AG09319 (cell line): Measurements from ENCODE around the gene MRGPRD.

Experiments used
- DNase-seq: peaks from one replicate; pipeline ENCODE4 v3.0.0-alpha.2; 2010; ENCODE audit warnings: low read depth; ENCODE audit errors: extremely low read depth
- CTCF ChIP-seq: IDR thresholded peaks from 2 replicates; pipeline ENCODE4 v1.5.1; 2011; ENCODE audit warnings: low read depth, mild to moderate bottlenecking, inconsistent platforms, low read length, moderate library complexity

The MRGPRD gene

GRCh38 chr11:69014898-69015549 lies 34.2 kb upstream of the MRGPRD start:
- no peak for DNase-seq

GRCh38 chr11:69014084-69014851 lies 33.5 kb upstream of the MRGPRD start:
- TF ChIP-seq CTCF = no peak
- no peak for DNase-seq

More at GRCh38 chr11:69014898-69015549, 34.2 kb upstream of the MRGPRD start:
- no peak for TF ChIP-seq CTCF

GRCh38 chr11:69013009-69013951 lies 32.5 kb upstream of the MRGPRD start, which contains the start of gene MRGPRF:
Gene MRGPRF, minus strand, starts transcription at chr11:69013246. Its CDS starts 3,345 bp downstream, at chr11:69009901.
- peak; percentile 76 for DNase-seq
- peak; percentile 81 for TF ChIP-seq CTCF

- TF ChIP-seq CTCF = no peak
- no peak for DNase-seq
Observed at GRCh38 chr11:69012092-69013008, 31.6 kb upstream of the MRGPRD start.

- DNase-seq = no peak
- no peak for TF ChIP-seq CTCF
Observed at GRCh38 chr11:69011624-69012091, 30.9 kb upstream of the MRGPRD start.

GRCh38 chr11:69010964-69011623 lies 30.3 kb upstream of the MRGPRD start:
- DNase-seq = peak; percentile 54
- no peak for TF ChIP-seq CTCF
